ENCODE data around the gene SLBP. TPM values are rescaled to one million over a fixed set of nuclear protein-coding genes. Genes with fewer than 3 reads are reported as not detected.

Gene SLBP
- total RNA-seq, 1 experiment from 2014 or later, result 98.3 TPM

DNA sequence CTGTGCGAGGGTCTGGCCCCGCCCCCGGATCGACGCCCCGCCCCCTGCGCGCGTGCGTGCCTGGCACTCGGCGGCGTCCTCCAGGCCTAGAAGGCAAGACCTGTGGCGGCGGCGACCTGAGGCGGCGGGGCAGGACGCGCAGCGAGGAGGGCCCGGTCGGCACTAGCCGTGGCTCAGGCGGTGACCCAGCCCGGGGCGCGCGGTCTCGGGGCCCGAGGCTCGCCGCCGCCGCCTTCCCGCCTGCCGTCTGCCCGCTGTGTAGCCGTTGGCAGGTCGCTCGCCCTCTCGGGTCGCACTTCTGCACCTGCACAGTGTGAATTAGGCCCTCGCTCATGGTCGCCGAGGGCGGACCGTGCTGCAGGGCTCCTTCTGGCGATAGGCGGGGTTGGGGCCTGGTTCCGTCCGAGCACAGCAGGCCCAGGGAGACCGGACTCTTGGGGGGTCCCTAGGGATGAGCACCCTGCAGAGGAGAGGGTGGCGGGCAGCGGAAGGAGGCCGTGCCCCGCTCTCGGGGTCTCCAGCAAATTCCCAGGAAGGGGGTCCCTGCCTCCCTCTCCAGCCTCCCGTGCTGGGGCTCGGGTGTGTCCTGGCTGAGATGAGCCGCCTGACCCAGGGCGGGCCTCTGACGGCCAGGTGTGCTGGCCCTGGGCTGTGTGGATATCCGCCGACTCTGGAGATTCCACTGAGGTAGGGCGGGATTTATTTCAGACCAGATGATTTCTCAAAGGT is 27.4 kb downstream of the SLBP start:
- BruUV-seq (replicated peaks), result TSS peak; percentile 24
- no peak for TF ChIP-seq EZH2phosphoT487 (IDR thresholded peaks at IDR 0.05; ENCODE audit: borderline replicate concordance, low read length)
- TF ChIP-seq, protein P1, sequence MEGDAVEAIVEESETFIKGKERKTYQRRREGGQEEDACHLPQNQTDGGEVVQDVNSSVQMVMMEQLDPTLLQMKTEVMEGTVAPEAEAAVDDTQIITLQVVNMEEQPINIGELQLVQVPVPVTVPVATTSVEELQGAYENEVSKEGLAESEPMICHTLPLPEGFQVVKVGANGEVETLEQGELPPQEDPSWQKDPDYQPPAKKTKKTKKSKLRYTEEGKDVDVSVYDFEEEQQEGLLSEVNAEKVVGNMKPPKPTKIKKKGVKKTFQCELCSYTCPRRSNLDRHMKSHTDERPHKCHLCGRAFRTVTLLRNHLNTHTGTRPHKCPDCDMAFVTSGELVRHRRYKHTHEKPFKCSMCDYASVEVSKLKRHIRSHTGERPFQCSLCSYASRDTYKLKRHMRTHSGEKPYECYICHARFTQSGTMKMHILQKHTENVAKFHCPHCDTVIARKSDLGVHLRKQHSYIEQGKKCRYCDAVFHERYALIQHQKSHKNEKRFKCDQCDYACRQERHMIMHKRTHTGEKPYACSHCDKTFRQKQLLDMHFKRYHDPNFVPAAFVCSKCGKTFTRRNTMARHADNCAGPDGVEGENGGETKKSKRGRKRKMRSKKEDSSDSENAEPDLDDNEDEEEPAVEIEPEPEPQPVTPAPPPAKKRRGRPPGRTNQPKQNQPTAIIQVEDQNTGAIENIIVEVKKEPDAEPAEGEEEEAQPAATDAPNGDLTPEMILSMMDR (conservative IDR thresholded peaks at IDR 0.05; ENCODE audit: low read depth, low read length), result no peak
- ChIA-PET POLR2A (ENCODE audit: unreplicated experiment) (no interaction called here), CTCF (no interaction called here)
- Histone ChIP-seq H3K4me3 (ENCODE audit: low read length) (peak overlapping the region; percentile 70), H2AFZ (ENCODE audit: low read length) (peak overlapping the region; percentile 64), H3K27me3 (ENCODE audit: low read length) (no peaks in the 10 kb centered on the region), H3K4me1 (ENCODE audit: insufficient read depth, low read length) (peaks cover 5% of the 10 kb centered on the region; the same call in 1 of the 2 replicates), H3K27ac (ENCODE audit: low read length) (no peak overlapping the region), H3K79me2 (ENCODE audit: low read length) (no peaks in the 10 kb centered on the region), H3K36me3 (ENCODE audit: low read depth, low read length) (no peaks in the 10 kb centered on the region), H4K20me1 (ENCODE audit: low read length) (no peaks in the 10 kb centered on the region), H3K9me3 (ENCODE audit: low read length) (no peaks in the 10 kb centered on the region), H3K9me2 (replicated peaks; ENCODE audit: low read length) (no peaks in the 10 kb centered on the region), H3F3A (ENCODE audit: low read length, unreplicated experiment) (no peaks in the 10 kb centered on the region), H3K9ac (ENCODE audit: low read length) (peak overlapping the region; percentile 47), H3K4me2 (ENCODE audit: low read length) (peak overlapping the region; percentile 90)
- intact Hi-C loops (cut with micrococcal nuclease), result no loop called here
- no peak for DNase-seq
- ATAC-seq, result peak; percentile 46

DNA sequence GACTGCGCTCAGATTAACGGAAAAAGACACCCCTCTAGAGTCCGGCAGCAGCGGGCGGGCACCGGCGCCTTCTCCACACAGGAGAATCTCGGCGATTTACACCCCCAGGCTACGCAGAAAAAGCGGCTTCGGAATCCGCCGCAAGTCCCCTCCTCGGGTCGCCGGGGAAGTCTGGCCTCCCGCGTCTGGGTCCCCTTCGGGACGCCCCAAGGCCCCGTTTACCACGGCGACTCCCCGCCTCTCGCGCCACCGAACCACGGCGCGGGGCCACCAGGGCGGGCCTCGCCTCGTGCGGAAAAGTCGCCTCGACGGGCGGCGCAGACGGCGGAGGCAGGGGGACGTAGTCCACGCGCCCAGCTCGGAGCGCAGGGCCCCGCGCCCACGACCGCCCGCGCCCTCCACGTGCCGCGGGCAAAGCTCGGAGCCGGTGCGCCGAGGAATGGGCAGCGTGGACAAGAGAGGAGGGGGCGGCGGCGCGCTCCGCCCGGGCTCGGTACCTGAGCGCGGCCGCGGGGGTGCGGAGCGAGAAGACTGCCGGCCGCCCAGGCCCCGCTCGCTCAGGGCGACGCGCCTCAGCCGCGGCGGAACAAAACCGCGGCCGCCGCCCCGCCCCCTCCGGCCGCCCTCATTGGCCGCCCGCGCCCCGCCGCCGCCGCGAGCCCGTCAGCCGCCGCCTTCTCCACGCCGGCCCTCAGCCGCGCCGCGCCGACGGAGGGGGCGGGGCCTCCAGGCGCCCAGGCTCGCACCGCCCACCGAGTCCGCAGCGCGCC is 28.2 kb downstream of the SLBP start, which contains the start of gene FAM53A:
TSS of gene FAM53A (minus strand) at position 578 of the 770 bp plus-strand sequence. CDS start 15,572 bp downstream, outside the sequence.
- ChIA-PET POLR2A (ENCODE audit: unreplicated experiment) (no interaction called here), CTCF (no interaction called here)
- H3K36me3 ChIP-seq (ENCODE audit: low read depth, low read length), result no peaks in the 10 kb centered on the region

More for the DNA sequence above, 28.2 kb downstream of the SLBP start, which contains the start of gene FAM53A:
- Histone ChIP-seq H2AFZ (ENCODE audit: low read length) (peak within 1 kb of the TSS; percentile 64), H3K27ac (ENCODE audit: low read length) (no peak within 1 kb of the TSS), H3K4me3 (ENCODE audit: low read length) (peak within 1 kb of the TSS; percentile 70), H3K9me2 (replicated peaks; ENCODE audit: low read length) (no peaks in the 10 kb centered on the region), H3K9ac (ENCODE audit: low read length) (peak within 1 kb of the TSS; percentile 47), H3K4me1 (ENCODE audit: insufficient read depth, low read length) (peaks cover 5% of the 10 kb centered on the region; the same call in 1 of the 2 replicates), H3F3A (ENCODE audit: low read length, unreplicated experiment) (no peaks in the 10 kb centered on the region), H3K79me2 (ENCODE audit: low read length) (no peaks in the 10 kb centered on the region), H4K20me1 (ENCODE audit: low read length) (no peaks in the 10 kb centered on the region), H3K9me3 (ENCODE audit: low read length) (no peaks in the 10 kb centered on the region), H3K27me3 (ENCODE audit: low read length) (no peaks in the 10 kb centered on the region), H3K4me2 (ENCODE audit: low read length) (peak within 1 kb of the TSS; percentile 90)
- intact Hi-C loops (cut with micrococcal nuclease), result no loop called here
- ATAC-seq (peak; percentile 90), DNase-seq (peak; percentile 85)
- no TSS peak for BruUV-seq (replicated peaks)
- TF ChIP-seq, protein P1 (conservative IDR thresholded peaks at IDR 0.05; ENCODE audit: low read depth, low read length), result no peak
- TF ChIP-seq EZH2 (IDR thresholded peaks at IDR 0.05; ENCODE audit: low read length, unreplicated experiment), result no peak
- no peak for TF ChIP-seq EZH2phosphoT487 (IDR thresholded peaks at IDR 0.05; ENCODE audit: borderline replicate concordance, low read length)
